Right lobe of liver (tissue), 6 donors: ENCODE results near the gene KREMEN1. TPM values are rescaled to one million over a fixed set of nuclear protein-coding genes. Genes with fewer than 3 reads are reported as not detected.

Source experiments
- ATAC-seq, 4 donors: fragments of 200-7000 bp; cut with Tn5 transposase; one replicate each; pipeline ENCODE4 v1.9.1; 2020; ENCODE audit warnings: mild to moderate bottlenecking in 4 of 4, moderate library complexity in 4 of 4
- DNase-seq, 3 donors: peaks; one replicate each; pipeline ENCODE4 v3.0.0-alpha.2; 2020
- H3K27ac ChIP-seq, 3 donors: fragments of 200-600 bp; one replicate each; pipeline ENCODE4 v1.8.0; 2022
- H3K27me3 ChIP-seq, 2 donors: fragments of 200-600 bp; one replicate each; pipeline ENCODE4 v1.8.0; 2022
- H3K36me3 ChIP-seq, 4 donors: fragments of 200-600 bp; sonication (generic) in 1 of 4; one replicate each; pipeline versions ENCODE4 v1.5.1 to v1.8.0; 2017 to 2022; ENCODE audit warnings: control low read depth in 1 of 4
- H3K4me1 ChIP-seq, 4 donors: fragments of 200-600 bp; sonication (generic) in 1 of 4; one replicate each; pipeline versions ENCODE4 v1.5.1 to v1.8.0; 2017 to 2022; ENCODE audit warnings: control low read depth in 1 of 4
- H3K4me3 ChIP-seq, 3 donors: fragments of 200-600 bp; one replicate each; pipeline ENCODE4 v1.8.0; 2022
- H3K9me3 ChIP-seq, 4 donors: fragments of 200-600 bp; sonication (generic) in 1 of 4; one replicate each; pipeline versions ENCODE4 v1.5.1 to v1.8.0; 2017 to 2022; ENCODE audit warnings: control low read depth in 1 of 4
- CTCF ChIP-seq, 4 donors: fragments of 200-600 bp in 3 of 4; fragments of 450-650 bp in 1 of 4; IDR thresholded peaks; one replicate each; pipeline versions ENCODE4 v1.5.1 to v1.8.0; 2016 to 2022; ENCODE audit warnings: antibody characterized with exemption in 4 of 4, mild to moderate bottlenecking in 2 of 4
- POLR2A ChIP-seq: fragments of 450-650 bp; IDR thresholded peaks from one replicate; pipeline ENCODE4 v1.6.1; 2017; ENCODE audit warnings: antibody characterized with exemption, mild to moderate bottlenecking
- WGBS: methylation state at CpG from one replicate; pipeline ENCODE4 v1.1.6; 2018; ENCODE audit warnings: low coverage, low lambda C conversion rate; ENCODE audit not compliant: insufficient coverage; ENCODE audit errors: missing lambda C conversion rate; 5-methylcytosine and 5-hydroxymethylcytosine counted together
- intact Hi-C, 2 donors: fragments of 100-400 bp; cut with DNase I; formaldehyde crosslinking; loops; one replicate each; pipeline versions ENCODE4 v1.11.2 to v1.14.1; 2022
- total RNA-seq, 6 experiments: library from RNA; depleted of rRNA in 2 of 6; stranded (reverse); fragments of >200 nt in 2 of 6; fragmentation: NEBNext Ultra II Directional in 3 of 6; extraction: Animal tissue kit (Norgen Biotek cat#: 25700) in 3 of 6; gene quantifications; one replicate each; pipeline versions ENCODE4 v1.1.0 to v1.2.4, GENCODE V29; 2016 to 2023
- donor health status: DM: no; HTN: yes; CAD: no.
- donor health status: DM: no; HTN: no; CAD: no.
- donor health status: DM: no; HTN: no; CAD: no.
- donor health status: DM: no; HTN: yes; CAD: no.
- donor health status: DM: no; HTN: yes; CAD: no.

The KREMEN1 gene
- total RNA-seq, 6 experiments from 2014 or later: 1.7 to 6.7 (median 3.0) TPM

GRCh38 chr22:29208502-29208862 lies 135.6 kb downstream of the KREMEN1 start:
- intact Hi-C loops: loop anchor here in 1 of 2 donors (5.0 kb wide), 1 partner anchor 34 kb away; no protein-coding TSS in a partner anchor
- 86% methylated on average over 4 of the region's 4 CpGs for WGBS

DNA sequence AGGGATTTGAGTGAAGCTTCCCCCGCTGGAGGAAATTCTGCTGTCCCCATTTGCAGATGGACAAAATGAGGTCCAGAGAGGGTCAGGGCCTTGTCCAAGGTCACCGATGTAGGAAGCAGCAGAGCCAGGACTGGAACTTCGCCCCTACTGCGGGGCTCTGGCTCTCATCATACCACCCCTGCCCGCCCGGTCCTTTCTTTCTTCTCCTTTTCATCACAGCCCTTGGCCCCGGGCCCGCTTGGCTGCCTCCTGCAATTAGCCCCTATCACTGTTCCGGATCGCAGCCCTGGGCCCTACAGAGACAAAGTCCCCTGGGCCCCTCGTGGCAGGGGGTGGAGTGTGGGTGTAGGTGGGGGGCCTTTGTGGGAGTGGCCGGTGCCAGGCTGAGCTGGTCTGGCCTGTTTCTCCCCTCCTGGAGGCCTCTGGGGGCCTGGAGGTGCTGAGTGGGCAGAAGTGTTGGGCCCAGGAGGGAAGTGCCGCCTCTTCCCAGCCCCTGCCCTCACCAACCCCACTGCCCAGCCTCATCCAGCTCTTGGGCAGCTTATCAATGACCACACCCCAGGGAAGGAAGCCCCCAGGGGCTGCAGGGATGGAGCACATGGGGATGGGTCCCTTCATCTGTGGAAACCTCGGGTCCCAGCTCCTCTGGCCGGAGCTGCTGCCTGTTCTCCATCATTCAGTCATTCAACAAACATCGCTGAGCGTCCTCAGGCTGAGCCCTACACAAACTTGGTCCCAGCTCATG lies 136.2 kb downstream of the KREMEN1 start:
- WGBS: 71% methylated on average over 13 of the region's 17 CpGs
- ATAC-seq: no peak
- Histone ChIP-seq H3K27me3 (no peaks in the 10 kb centered on the region), H3K36me3 (no peaks in the 10 kb centered on the region), H3K27ac (no peak overlapping the region), H3K9me3 (no peaks in the 10 kb centered on the region), H3K4me1 (peaks cover 0 to 3% (median 0%) of the 10 kb centered on the region in 4 donors), H3K4me3 (no peak overlapping the region)
- no peak for DNase-seq
- intact Hi-C loops: loop anchor here in 1 of 2 donors (5.0 kb wide), 1 partner anchor 33 kb away; no protein-coding TSS in a partner anchor
- TF ChIP-seq POLR2A: no peak
- no peak for TF ChIP-seq CTCF (IDR thresholded peaks at IDR 0.05)

More at GRCh38 chr22:29208502-29208862, 135.6 kb downstream of the KREMEN1 start:
- TF ChIP-seq POLR2A (no peak), CTCF (IDR thresholded peaks at IDR 0.05) (no peak)
- H3K4me1 ChIP-seq: peaks cover 0 to 3% (median 0%) of the 10 kb centered on the region in 4 donors
- no peaks in the 10 kb centered on the region for H3K9me3 ChIP-seq
- ATAC-seq (no peak), DNase-seq (no peak)
- no peaks in the 10 kb centered on the region for H3K36me3 ChIP-seq
- no peak overlapping the region for H3K4me3 ChIP-seq
- no peak overlapping the region for H3K27ac ChIP-seq
- no peaks in the 10 kb centered on the region for H3K27me3 ChIP-seq

DNA sequence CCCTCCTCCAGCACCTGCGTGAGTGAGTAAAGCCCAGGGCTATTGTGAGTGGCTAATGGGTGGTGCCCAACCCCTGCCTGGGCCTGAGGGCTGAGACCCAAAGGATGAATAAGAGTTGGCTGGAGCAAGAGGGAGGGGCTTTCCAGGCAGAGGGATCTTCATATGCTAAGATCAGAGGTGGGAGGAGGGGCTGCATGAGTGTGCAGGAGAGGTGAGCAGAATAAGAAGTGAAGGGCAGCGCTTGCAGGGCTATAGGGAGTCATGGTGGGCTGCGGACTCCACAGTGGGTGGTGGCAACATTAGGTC lies 136.7 kb downstream of the KREMEN1 start:
- no peak for ATAC-seq

DNA sequence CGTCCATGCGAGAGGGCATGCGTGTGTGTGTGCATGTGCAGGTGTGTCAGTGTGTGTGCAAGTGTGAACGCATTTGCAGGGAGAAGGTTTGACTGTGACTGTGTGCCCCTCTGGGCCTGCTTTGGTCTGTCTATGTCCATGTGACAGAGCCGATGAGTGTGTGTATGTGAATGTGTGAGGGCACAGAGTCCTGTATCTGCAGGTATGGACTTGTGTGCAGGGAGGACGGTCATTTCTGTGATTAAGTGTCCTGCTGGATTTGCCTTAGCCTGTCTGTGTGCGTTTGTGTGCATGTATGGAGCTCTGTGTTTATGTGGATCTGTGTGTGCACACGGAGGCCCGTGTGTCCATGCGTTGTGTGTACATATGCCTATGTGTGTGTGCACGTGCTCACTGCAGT lies 138.2 kb downstream of the KREMEN1 start:
- no peak for DNase-seq
- intact Hi-C loops: no loop called here
- no peak for ATAC-seq
- no peak overlapping the region for H3K27ac ChIP-seq
- H3K9me3 ChIP-seq: no peaks in the 10 kb centered on the region
- H3K27me3 ChIP-seq: no peaks in the 10 kb centered on the region
- no peak for TF ChIP-seq CTCF (IDR thresholded peaks at IDR 0.05)
- TF ChIP-seq POLR2A: no peak
- peaks cover 0 to 1% (median 0%) of the 10 kb centered on the region in 4 donors for H3K4me1 ChIP-seq
- H3K36me3 ChIP-seq: no peaks in the 10 kb centered on the region
- 93% methylated on average over 3 of the region's 11 CpGs for whole genome bisulfite sequencing
- no peak overlapping the region for H3K4me3 ChIP-seq

More for the DNA sequence above, 136.7 kb downstream of the KREMEN1 start:
- Histone ChIP-seq H3K9me3 (no peaks in the 10 kb centered on the region), H3K27ac (no peak overlapping the region), H3K36me3 (no peaks in the 10 kb centered on the region), H3K4me3 (no peak overlapping the region), H3K4me1 (peaks cover 0 to 3% (median 0%) of the 10 kb centered on the region in 4 donors), H3K27me3 (no peaks in the 10 kb centered on the region)
- DNase-seq: no peak
- intact Hi-C loops: loop anchor here in 1 of 2 donors (5.0 kb wide), 1 partner anchor 33 kb away; no protein-coding TSS in a partner anchor
- TF ChIP-seq CTCF (IDR thresholded peaks at IDR 0.05): no peak
- WGBS: 100% methylated on average over 3 of the region's 3 CpGs
